Esophagus muscularis mucosa (tissue), 4 donors: ENCODE data around the gene OR5AC2.

Experiments used
- EP300 ChIP-seq: sonication (generic); formaldehyde crosslinking; IDR thresholded peaks from one replicate; pipeline ENCODE4 v1.6.1; 2017; ENCODE audit warnings: antibody characterized with exemption
- POLR2A ChIP-seq: fragments of 450-650 bp; IDR thresholded peaks from one replicate; pipeline ENCODE4 v1.6.1; 2017; ENCODE audit warnings: antibody characterized with exemption, moderate library complexity, mild to moderate bottlenecking, low read depth
- TF ChIP-seq, protein P1 (sequence below), 3 experiments: fragments of 200-600 bp in 2 of 3; fragments of 450-650 bp in 1 of 3; sonication (generic) in 2 of 3; IDR thresholded peaks; one replicate each; pipeline ENCODE4 v1.5.1; 2017 to 2019; ENCODE audit warnings: antibody characterized with exemption in 3 of 3, mild to moderate bottlenecking in 2 of 3, moderate library complexity in 1 of 3

- TF ChIP-seq POLR2A (no peak), EP300 (no peak)
- TF ChIP-seq, protein P1, sequence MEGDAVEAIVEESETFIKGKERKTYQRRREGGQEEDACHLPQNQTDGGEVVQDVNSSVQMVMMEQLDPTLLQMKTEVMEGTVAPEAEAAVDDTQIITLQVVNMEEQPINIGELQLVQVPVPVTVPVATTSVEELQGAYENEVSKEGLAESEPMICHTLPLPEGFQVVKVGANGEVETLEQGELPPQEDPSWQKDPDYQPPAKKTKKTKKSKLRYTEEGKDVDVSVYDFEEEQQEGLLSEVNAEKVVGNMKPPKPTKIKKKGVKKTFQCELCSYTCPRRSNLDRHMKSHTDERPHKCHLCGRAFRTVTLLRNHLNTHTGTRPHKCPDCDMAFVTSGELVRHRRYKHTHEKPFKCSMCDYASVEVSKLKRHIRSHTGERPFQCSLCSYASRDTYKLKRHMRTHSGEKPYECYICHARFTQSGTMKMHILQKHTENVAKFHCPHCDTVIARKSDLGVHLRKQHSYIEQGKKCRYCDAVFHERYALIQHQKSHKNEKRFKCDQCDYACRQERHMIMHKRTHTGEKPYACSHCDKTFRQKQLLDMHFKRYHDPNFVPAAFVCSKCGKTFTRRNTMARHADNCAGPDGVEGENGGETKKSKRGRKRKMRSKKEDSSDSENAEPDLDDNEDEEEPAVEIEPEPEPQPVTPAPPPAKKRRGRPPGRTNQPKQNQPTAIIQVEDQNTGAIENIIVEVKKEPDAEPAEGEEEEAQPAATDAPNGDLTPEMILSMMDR (IDR thresholded peaks at IDR 0.05): no peak
Observed at GRCh38 chr3:98086873-98087272, at the start of gene OR5AC2.
